CD4-positive, alpha-beta T cell treated with Interleukin-15 for 4 hours (primary cell): ENCODE data around the gene TSC22D4.
"Not testable (repeated sequence)": the region's sequence is repeated elsewhere in the genome, so short reads cannot be mapped to it uniquely, and the experiment has no call there.

Experiments
- DNase-seq: peaks from one replicate; pipeline ENCODE4 v3.0.0-alpha.2; 2020; ENCODE audit warnings: low spot score

The TSC22D4 gene

GRCh38 chr7:100472854-100473499, 6.0 kb downstream of the TSC22D4 start:
- DNase-seq = no peak

DNA sequence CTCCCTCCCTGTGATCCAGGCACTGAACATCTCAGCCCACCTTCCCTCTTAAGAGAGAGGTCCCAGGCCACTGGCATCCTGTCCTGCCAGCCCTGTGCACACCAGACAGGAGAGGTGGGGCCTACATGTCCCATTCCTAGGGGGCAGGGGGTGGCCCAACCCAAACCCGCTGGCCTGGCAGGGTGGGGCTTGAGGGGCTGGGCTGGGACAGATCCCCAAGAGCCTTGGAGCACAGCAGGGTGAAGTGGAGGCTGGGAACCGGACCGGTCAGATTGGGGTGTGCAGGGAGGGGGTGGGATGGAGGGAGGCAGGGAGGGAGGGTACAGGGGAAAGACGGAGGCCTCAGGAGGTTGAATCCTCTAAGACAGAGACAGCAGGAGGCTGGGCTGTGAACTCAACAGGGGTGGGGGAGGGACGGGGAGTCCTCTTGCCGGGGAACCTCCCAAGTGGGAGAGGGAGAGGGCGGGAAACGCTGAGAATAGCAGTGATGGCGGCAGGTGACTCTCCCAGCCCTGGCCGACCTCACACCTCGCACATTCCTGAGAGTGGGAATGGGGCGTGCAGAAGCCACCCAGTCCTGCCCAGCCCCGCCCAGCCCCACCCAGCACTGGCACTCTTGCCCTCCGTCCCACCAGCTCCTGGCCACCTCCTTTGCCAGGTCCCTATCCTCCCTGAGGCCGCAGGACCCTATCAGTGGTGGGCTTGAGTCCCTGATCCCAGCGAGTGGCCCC, 6.7 kb downstream of the TSC22D4 start:
- DNase-seq = no peak

GRCh38 chr7:100471021-100471420, 8.0 kb downstream of the TSC22D4 start:
- DNase-seq = no peak

DNA sequence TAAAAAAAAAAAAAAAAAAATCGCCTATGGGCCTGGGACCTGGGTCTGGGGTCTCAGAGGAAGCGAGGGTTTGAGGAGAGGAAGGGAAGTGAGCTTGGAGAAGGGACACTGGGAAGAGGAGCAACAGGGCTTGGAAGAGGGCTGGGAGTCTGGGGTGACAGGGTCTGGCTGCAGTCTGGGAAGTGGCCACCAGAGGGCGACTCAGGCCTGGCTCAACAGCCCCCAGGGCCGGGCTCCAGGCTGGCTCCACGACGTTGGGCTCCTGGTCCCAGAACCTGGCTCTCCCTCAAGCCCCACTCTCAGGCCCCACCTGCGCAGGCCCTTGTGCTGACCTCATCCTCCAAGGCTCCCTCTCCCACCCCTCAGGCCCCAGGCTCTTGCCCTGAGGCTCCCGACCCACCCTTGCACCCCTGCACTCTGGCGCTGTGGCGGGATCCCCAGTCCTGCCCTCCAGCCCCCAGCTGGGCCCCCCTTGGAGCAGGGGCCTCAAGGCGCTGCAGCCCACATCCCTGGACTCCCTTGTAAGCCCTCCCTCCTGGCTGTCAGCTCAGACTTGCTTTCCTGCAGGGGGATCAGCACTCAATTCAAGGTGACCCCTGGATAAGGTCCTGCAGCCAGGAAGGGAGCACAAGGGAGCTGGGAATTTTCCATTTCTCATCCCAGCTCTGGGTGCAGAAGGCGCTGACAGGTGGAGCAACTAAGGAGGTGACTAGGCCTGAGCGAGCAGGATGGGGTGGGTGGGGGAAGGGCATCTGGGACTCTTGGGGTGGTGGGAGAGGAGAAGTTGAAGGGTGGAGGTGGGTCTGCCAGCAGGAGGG, 9.6 kb downstream of the TSC22D4 start:
- peak; percentile 78 for DNase-seq

DNA sequence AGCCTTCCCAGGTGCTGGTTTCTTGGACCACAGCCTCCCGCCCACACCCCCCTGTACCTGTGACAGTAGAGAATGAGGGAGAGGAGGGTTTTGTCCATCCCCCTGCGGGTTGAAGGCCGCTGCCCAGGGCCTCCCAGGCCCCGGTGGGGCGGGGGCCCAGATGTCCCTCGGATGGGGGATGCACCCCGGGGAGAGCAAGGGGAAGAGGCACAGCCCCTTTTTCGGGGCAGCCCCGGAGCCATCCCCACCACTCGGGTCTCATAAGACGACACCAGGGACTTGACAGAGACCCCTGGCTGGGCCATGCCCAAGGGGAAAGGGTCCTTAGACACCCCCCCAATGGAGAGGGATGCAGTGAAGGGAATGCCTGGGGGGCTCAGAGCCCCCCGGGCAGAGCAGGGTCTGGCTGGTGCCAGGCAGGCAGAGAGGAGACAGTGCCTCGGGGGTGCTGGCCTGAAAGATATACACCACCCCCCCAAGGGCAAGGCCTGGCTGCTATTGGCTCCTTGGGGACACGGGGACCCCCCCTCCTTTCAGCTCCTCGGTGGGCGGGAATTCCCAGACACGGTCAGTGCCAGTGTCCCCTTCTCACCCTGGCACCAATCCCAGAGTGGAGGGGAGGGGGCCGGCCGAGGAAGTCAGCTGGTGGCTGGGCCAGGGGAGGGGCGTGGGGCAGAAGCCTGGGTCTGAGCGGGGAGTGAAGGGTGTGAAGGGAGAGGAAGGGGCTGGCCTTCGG, 11.2 kb downstream of the TSC22D4 start:
- no peak for DNase-seq

- DNase-seq = no peak
Observed at GRCh38 chr7:100466653-100467605, 12.1 kb downstream of the TSC22D4 start.

GRCh38 chr7:100465702-100466311, 13.2 kb downstream of the TSC22D4 start:
- no peak for DNase-seq

- no peak for DNase-seq
Observed at GRCh38 chr7:100465299-100465698, 13.7 kb downstream of the TSC22D4 start.

DNA sequence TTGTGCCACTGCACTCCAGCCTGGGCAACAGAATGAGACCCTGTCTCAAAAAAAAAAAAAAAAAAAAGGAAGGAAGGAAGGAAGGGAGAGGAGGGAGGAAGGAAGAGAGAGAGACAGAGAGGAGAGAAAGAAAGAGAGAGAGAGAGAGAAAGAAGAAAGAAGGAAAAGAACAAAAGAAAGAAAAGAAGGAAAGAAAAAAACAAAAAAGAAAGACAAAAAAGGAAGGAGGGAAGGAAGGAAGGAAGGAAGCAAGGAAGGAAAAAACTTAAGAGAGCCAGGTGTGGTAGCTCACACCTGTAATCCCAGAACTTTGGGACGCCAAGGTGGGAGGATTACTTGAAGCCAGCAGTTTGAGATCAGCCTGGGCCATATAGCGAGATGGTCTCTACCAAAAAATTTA, 14.2 kb downstream of the TSC22D4 start:
- DNase-seq = no peak

DNA sequence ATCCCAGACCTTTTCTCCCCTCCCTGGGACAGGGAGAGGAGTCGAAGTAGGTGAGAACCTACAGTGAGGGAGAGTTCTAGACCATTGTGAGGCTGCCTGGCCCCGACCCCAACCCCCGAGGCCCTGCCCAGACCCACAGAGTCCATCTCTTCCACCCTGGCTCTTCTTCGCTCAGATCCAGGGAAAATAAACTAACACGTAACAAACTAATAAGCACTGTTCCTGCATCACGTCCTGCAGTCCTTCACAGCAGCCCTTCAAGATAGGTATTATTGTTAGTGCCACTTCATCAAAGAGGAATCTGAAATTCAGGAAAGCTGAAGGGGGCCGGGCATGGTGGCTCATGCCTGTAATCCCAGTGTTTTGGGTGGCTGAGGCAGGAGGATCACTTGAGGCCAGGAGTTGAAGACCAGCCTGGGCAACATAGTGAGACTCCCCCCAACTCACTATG, 14.8 kb downstream of the TSC22D4 start, which contains the start of gene SPACDR:
SPACDR (minus strand) TSS at position 51 of the 451 bp plus-strand sequence. CDS start 235 bp downstream, outside the sequence.
- no peak for DNase-seq

GRCh38 chr7:100457033-100457432, 22.0 kb downstream of the TSC22D4 start:
- DNase-seq = no peak

DNA sequence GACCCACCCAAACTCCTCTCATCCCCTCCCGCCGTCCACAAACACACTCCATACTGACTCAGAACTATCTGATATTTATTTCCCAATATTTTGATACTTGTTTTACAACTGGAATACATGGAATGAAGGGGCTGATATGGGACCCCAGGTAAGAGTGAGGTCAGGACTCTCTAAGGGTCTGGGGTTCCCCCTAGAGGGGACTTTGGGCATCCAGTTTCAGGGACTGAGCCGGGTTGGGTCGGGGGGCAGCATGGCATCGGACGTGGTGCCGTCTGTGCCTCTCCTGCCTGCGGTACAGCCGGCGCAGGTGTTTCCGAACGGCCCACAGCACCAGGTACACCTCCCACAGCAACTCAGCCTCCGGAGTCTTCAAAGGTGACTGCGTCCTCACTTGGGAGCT, 22.5 kb downstream of the TSC22D4 start:
- no peak for DNase-seq

- no peak for DNase-seq
Observed at GRCh38 chr7:100455206-100455605, 23.8 kb downstream of the TSC22D4 start.

DNA sequence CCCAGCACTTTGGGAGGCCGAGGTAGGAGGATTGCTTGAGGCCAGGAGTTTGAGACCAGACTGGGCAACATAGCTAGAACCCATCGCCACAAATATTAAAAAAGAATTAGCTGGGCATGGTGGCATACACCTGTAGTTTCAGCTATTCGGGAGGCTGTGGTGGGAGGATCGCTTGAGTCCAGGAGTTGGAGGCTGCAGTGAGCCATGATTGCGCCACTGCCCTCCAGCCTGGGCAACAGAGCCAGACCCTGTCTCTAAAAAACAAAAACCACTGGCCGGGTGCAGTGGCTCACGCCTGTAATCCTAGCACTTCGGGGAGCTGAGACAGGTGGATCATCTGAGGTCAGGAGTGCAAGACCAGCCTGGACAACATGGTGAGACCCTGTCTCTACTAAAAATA, 25.2 kb downstream of the TSC22D4 start:
- DNase-seq = not testable (repeated sequence)

DNA sequence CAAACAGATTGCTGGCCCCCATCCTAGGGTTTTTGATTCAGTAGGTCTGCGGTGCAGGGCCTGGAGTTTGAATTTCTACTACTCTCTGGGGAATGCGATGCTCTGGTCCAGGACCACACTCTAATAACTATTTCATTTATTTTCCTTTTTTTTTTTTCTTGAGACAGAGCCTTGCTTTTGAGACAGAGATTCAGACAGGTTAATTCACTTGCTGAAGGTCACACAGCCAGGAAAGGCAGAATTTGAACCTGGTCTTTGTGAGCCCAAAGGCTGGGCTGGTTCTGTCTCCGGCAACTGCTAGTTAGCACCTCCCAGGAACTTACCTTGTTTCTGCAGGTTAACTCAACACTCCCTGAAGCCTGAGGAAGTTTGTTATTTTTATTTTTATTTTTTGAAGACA, 26.5 kb downstream of the TSC22D4 start:
- DNase-seq = no peak

DNA sequence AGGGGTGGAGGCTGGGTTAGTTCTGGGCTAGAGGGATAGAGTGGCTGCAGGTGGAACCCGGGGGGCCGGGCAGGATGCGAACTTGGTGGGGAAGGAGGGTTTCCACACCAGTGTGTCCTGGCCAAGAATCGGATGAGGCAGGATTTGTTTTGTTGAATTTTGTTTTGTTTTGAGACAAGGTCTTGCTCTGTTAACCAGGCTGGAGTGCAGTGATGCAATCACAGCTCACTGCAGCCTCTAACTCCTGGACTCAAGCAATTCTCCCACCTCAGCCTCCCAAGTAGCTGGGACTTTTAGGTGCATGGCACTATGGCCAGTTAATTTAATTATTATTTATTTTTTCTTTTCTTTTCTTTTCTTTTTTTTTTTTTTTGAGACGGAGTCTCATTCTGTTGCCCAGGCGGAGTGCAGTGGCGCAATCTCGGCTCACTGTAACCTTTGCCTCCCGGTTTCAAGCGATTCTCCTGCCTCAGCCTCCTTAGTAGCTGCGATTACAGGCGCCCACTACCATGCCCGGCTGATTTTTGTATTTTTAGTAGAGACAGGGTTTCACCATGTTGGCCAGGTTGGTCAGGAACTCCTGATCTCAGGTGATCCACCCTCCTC, 29.7 kb downstream of the TSC22D4 start:
- no peak for DNase-seq

DNA sequence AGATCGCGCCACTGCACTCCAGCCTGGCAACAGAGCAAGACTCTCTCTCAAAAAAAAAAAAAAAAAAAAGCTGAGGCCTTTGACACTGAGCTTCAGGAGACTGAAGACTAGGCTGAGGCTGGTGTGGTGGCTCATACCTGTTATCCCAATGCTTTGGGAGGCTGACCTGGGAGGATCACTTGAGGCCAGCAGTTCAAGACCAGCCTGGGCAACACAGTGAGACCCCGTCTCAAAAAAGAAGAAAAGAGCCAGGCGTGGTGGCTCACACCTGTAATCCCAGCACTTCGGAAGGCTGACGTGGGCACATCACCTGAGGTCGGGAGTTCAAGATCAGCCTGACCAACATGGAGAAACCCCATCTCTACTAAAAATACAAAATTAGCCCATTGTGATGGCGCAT, 31.7 kb downstream of the TSC22D4 start:
- DNase-seq = not testable (repeated sequence)

DNA sequence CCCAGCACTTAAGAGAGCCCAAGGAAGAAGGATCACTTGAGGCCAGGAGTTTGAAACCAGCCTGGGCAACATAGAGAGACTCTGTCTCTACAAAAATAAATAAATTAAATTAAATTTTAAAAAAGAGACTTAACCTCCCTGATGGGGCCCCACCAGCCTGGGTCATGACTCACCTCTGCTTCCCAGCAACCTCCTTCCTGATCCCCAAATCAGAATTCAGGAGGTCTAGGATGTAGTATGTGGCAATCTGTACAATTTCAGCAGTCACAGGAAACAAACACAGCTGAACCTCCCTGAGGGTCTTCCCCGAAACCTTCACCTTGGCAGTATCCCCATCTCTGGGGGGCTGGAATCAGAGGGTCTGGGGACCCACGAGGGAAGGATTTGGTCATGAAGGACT, 33.0 kb downstream of the TSC22D4 start:
- no peak for DNase-seq

GRCh38 chr7:100444311-100445278, 34.4 kb downstream of the TSC22D4 start:
- DNase-seq = no peak
